ENCODE results near the gene CHCHD10.
"Not testable (repeated sequence)": the region's sequence is repeated elsewhere in the genome, so short reads cannot be mapped to it uniquely, and the experiment has no call there.

The CHCHD10 gene

GRCh38 chr22:23742505-23743264 is 25.1 kb downstream of the CHCHD10 start:
- H3K27ac ChIP-seq (ENCODE audit: low read depth, low read length) = no peak overlapping the region
- no peak overlapping the region for H3K9ac ChIP-seq (ENCODE audit: low read length)
- H3K36me3 ChIP-seq (ENCODE audit: control insufficient read depth, insufficient read depth, low read length) = peaks cover 32% of the 10 kb centered on the region
- no peaks in the 10 kb centered on the region for H3K4me1 ChIP-seq (ENCODE audit: control insufficient read depth, insufficient read depth, low read length)
- H3K4me3 ChIP-seq (ENCODE audit: low read depth, low read length) = no peak overlapping the region
- no peaks in the 10 kb centered on the region; the same call in 1 of the 2 replicates for H3K9me3 ChIP-seq (ENCODE audit: control insufficient read depth, insufficient read depth, low read depth, low read length)
- H3K27me3 ChIP-seq (ENCODE audit: control insufficient read depth, insufficient read depth, low read length) = no peaks in the 10 kb centered on the region

GRCh38 chr22:23737696-23738095 is 30.1 kb downstream of the CHCHD10 start:
- H3K27me3 ChIP-seq (ENCODE audit: control insufficient read depth, insufficient read depth, low read length) = no peaks in the 10 kb centered on the region
- H3K36me3 ChIP-seq (ENCODE audit: control insufficient read depth, insufficient read depth, low read length) = peaks cover 6% of the 10 kb centered on the region
- no peaks in the 10 kb centered on the region for H3K9me3 ChIP-seq (ENCODE audit: control insufficient read depth, insufficient read depth, low read depth, low read length)
- H3K9ac ChIP-seq (ENCODE audit: low read length) = no peak overlapping the region
- no peak overlapping the region for H3K27ac ChIP-seq (ENCODE audit: low read depth, low read length)
- H3K4me3 ChIP-seq (ENCODE audit: low read depth, low read length) = no peak overlapping the region
- no peaks in the 10 kb centered on the region for H3K4me1 ChIP-seq (ENCODE audit: control insufficient read depth, insufficient read depth, low read length)

GRCh38 chr22:23728108-23728507 is 39.7 kb downstream of the CHCHD10 start:
- H3K4me3 ChIP-seq (ENCODE audit: low read depth, low read length); H3K9me3 ChIP-seq (ENCODE audit: control insufficient read depth, insufficient read depth, low read depth, low read length); H3K4me1 ChIP-seq (ENCODE audit: control insufficient read depth, insufficient read depth, low read length); H3K27me3 ChIP-seq (ENCODE audit: control insufficient read depth, insufficient read depth, low read length); H3K36me3 ChIP-seq (ENCODE audit: control insufficient read depth, insufficient read depth, low read length); H3K9ac ChIP-seq (ENCODE audit: low read length); H3K27ac ChIP-seq (ENCODE audit: low read depth, low read length): not testable (repeated sequence)

- Histone ChIP-seq H3K27ac (ENCODE audit: low read depth, low read length) (no peak overlapping the region), H3K27me3 (ENCODE audit: control insufficient read depth, insufficient read depth, low read length) (no peaks in the 10 kb centered on the region), H3K4me1 (ENCODE audit: control insufficient read depth, insufficient read depth, low read length) (no peaks in the 10 kb centered on the region), H3K9ac (ENCODE audit: low read length) (no peak overlapping the region), H3K9me3 (ENCODE audit: control insufficient read depth, insufficient read depth, low read depth, low read length) (no peaks in the 10 kb centered on the region), H3K36me3 (ENCODE audit: control insufficient read depth, insufficient read depth, low read length) (no peaks in the 10 kb centered on the region), H3K4me3 (ENCODE audit: low read depth, low read length) (no peak overlapping the region)
These were observed 45.0 kb downstream of the CHCHD10 start for GRCh38 chr22:23722724-23723123.

- H3K4me1 ChIP-seq (ENCODE audit: control insufficient read depth, insufficient read depth, low read length) = peaks cover 4% of the 10 kb centered on the region
- no peaks in the 10 kb centered on the region for H3K27me3 ChIP-seq (ENCODE audit: control insufficient read depth, insufficient read depth, low read length)
- H3K9me3 ChIP-seq (ENCODE audit: control insufficient read depth, insufficient read depth, low read depth, low read length) = no peaks in the 10 kb centered on the region
- H3K4me3 ChIP-seq (ENCODE audit: low read depth, low read length) = no peak overlapping the region
- H3K9ac ChIP-seq (ENCODE audit: low read length) = no peak overlapping the region
- H3K27ac ChIP-seq (ENCODE audit: low read depth, low read length) = no peak overlapping the region
- H3K36me3 ChIP-seq (ENCODE audit: control insufficient read depth, insufficient read depth, low read length) = no peaks in the 10 kb centered on the region
These were observed 45.6 kb downstream of the CHCHD10 start for GRCh38 chr22:23722160-23722559.

GRCh38 chr22:23720855-23721254 is 46.9 kb downstream of the CHCHD10 start:
- H3K4me3 ChIP-seq (ENCODE audit: low read depth, low read length) = no peak overlapping the region
- no peaks in the 10 kb centered on the region for H3K27me3 ChIP-seq (ENCODE audit: control insufficient read depth, insufficient read depth, low read length)
- no peaks in the 10 kb centered on the region for H3K36me3 ChIP-seq (ENCODE audit: control insufficient read depth, insufficient read depth, low read length)
- H3K9me3 ChIP-seq (ENCODE audit: control insufficient read depth, insufficient read depth, low read depth, low read length) = no peaks in the 10 kb centered on the region
- H3K9ac ChIP-seq (ENCODE audit: low read length) = no peak overlapping the region
- H3K4me1 ChIP-seq (ENCODE audit: control insufficient read depth, insufficient read depth, low read length) = peaks cover 4% of the 10 kb centered on the region
- no peak overlapping the region for H3K27ac ChIP-seq (ENCODE audit: low read depth, low read length)

- Histone ChIP-seq H3K4me3 (ENCODE audit: low read depth, low read length) (no peak overlapping the region), H3K36me3 (ENCODE audit: control insufficient read depth, insufficient read depth, low read length) (peaks cover 15% of the 10 kb centered on the region), H3K27ac (ENCODE audit: low read depth, low read length) (no peak overlapping the region), H3K9me3 (ENCODE audit: control insufficient read depth, insufficient read depth, low read depth, low read length) (no peaks in the 10 kb centered on the region), H3K9ac (ENCODE audit: low read length) (no peak overlapping the region), H3K27me3 (ENCODE audit: control insufficient read depth, insufficient read depth, low read length) (no peaks in the 10 kb centered on the region), H3K4me1 (ENCODE audit: control insufficient read depth, insufficient read depth, low read length) (peaks cover 4% of the 10 kb centered on the region)
These were observed 49.2 kb downstream of the CHCHD10 start for GRCh38 chr22:23718371-23719165.

- H3K9ac ChIP-seq (ENCODE audit: low read length) = peak overlapping the region; percentile 80
- peak overlapping the region; percentile 48 for H3K27ac ChIP-seq (ENCODE audit: low read depth, low read length)
- H3K36me3 ChIP-seq (ENCODE audit: control insufficient read depth, insufficient read depth, low read length) = peaks cover 23% of the 10 kb centered on the region
- H3K9me3 ChIP-seq (ENCODE audit: control insufficient read depth, insufficient read depth, low read depth, low read length) = no peaks in the 10 kb centered on the region
- no peaks in the 10 kb centered on the region for H3K27me3 ChIP-seq (ENCODE audit: control insufficient read depth, insufficient read depth, low read length)
- peaks cover 4% of the 10 kb centered on the region for H3K4me1 ChIP-seq (ENCODE audit: control insufficient read depth, insufficient read depth, low read length)
- peak overlapping the region; percentile 97 for H3K4me3 ChIP-seq (ENCODE audit: low read depth, low read length)
These were observed 50.7 kb downstream of the CHCHD10 start for GRCh38 chr22:23716811-23717801.
